MCF 10A (cell line): Measurements from ENCODE around the gene SPEF2. TPM values are rescaled to one million over a fixed set of nuclear protein-coding genes. Genes with fewer than 3 reads are reported as not detected.

ENCODE experiments used
- BruUV-seq: library from RNA; stranded (reverse); fragments of 400-500 nt; replicated peaks from 2 replicates; lab custom pipeline; 2021; lab: Mats Ljungman, UMichigan
- CTCF ChIA-PET: fragments of 300-600 bp; sonication (Branson Sonifier 250); formaldehyde crosslinking; extraction: SDS; loops from one replicate; lab custom pipeline; 2021; ENCODE audit warnings: antibody characterized with exemption, inconsistent platforms; lab: Yijun Ruan, JAX
- POLR2A ChIA-PET: fragments of 300-600, 350-650 bp; sonication (Branson Sonifier 250); formaldehyde crosslinking; extraction: SDS; loops from one replicate; lab custom pipeline; 2020; ENCODE audit warnings: antibody characterized with exemption, inconsistent platforms; lab: Yijun Ruan, JAX
- DNase-seq: peaks from one replicate; pipeline ENCODE4 v3.0.0-alpha.2; 2018; ENCODE audit not compliant: unreplicated experiment
- H3K27ac Mint-ChIP-seq: one replicate; pipeline ENCODE4 v1.8.0; 2022; ENCODE audit warnings: mild to moderate bottlenecking, low read depth, mixed read lengths; ENCODE audit not compliant: unreplicated experiment
- H3K27me3 Mint-ChIP-seq: one replicate; pipeline ENCODE4 v1.8.0; 2022; ENCODE audit warnings: mixed read lengths; ENCODE audit not compliant: insufficient read depth, unreplicated experiment
- H3K36me3 Mint-ChIP-seq: one replicate; pipeline ENCODE4 v1.8.0; 2022; ENCODE audit warnings: mild to moderate bottlenecking, moderate library complexity, mixed read lengths; ENCODE audit not compliant: insufficient read depth, unreplicated experiment
- H3K4me1 Mint-ChIP-seq: one replicate; pipeline ENCODE4 v1.8.0; 2022; ENCODE audit warnings: mixed read lengths; ENCODE audit not compliant: insufficient read depth, unreplicated experiment
- H3K4me3 Mint-ChIP-seq: one replicate; pipeline ENCODE4 v1.8.0; 2022; ENCODE audit warnings: mild to moderate bottlenecking, moderate library complexity, mixed read lengths; ENCODE audit not compliant: unreplicated experiment
- H3K9me3 Mint-ChIP-seq: one replicate; pipeline ENCODE4 v1.8.0; 2022; ENCODE audit warnings: mixed read lengths; ENCODE audit not compliant: unreplicated experiment
- intact Hi-C: fragments of 100-400 bp; cut with micrococcal nuclease; formaldehyde crosslinking; loops from 2 replicates; pipeline ENCODE4 v1.14.1; 2022
- total RNA-seq: library from RNA; stranded (reverse); gene quantifications from 2 replicates; pipeline ENCODE4 v1.2.3, GENCODE V29; 2022
- TF ChIP-seq, protein P1 (sequence below): fragments of 200-600 bp; IDR thresholded peaks from one replicate; pipeline ENCODE4 v1.8.0; 2022; ENCODE audit warnings: antibody characterized with exemption, mild to moderate bottlenecking; ENCODE audit not compliant: unreplicated experiment

The SPEF2 gene
- total RNA-seq, 1 experiment from 2014 or later = 5.3 TPM

DNA sequence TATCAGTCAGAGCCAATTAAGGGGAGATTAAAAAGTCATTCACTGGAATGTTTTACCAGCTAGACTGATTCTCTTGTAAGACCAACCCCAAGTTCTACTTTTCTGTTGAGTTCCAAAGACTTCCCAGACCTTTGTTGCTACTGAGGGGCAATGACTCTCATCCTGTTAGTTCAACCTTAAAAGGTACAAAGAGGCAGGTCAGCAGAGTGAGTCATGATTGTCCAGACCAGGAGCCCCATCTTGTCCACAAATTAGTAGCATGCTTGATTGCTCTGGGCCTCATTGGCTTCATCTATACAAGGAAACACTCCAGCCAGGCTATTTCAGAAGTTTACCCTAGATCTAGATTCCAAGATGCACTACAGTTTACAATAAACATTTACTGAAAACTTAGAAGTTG, 159.1 kb downstream of the SPEF2 start:
- POLR2A ChIA-PET = interaction anchor here (1.3 to 1.4 kb wide), 2 partner anchors 148 to 150 kb away, joined by 4 to 5 read pairs; no protein-coding TSS in a partner anchor
- TF ChIP-seq, protein P1, sequence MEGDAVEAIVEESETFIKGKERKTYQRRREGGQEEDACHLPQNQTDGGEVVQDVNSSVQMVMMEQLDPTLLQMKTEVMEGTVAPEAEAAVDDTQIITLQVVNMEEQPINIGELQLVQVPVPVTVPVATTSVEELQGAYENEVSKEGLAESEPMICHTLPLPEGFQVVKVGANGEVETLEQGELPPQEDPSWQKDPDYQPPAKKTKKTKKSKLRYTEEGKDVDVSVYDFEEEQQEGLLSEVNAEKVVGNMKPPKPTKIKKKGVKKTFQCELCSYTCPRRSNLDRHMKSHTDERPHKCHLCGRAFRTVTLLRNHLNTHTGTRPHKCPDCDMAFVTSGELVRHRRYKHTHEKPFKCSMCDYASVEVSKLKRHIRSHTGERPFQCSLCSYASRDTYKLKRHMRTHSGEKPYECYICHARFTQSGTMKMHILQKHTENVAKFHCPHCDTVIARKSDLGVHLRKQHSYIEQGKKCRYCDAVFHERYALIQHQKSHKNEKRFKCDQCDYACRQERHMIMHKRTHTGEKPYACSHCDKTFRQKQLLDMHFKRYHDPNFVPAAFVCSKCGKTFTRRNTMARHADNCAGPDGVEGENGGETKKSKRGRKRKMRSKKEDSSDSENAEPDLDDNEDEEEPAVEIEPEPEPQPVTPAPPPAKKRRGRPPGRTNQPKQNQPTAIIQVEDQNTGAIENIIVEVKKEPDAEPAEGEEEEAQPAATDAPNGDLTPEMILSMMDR = no peak
- Mint-ChIP-seq H3K36me3 (no peaks in the 10 kb centered on the region), H3K9me3 (no peaks in the 10 kb centered on the region), H3K27ac (no peak overlapping the region), H3K27me3 (no peaks in the 10 kb centered on the region), H3K4me3 (no peak overlapping the region), H3K4me1 (peaks cover 35% of the 10 kb centered on the region)
- intact Hi-C loops = loop anchor here (1.0 to 10.0 kb wide), 4 partner anchors 126 to 549 kb away; partner anchors contain the start of gene SPEF2
- no peak for DNase-seq
- no TSS peak for BruUV-seq
- CTCF ChIA-PET = interaction anchor here (0.7 to 7.4 kb wide), 16 partner anchors 11 to 773 kb away, joined by 3 to 160 read pairs (median 4); no protein-coding TSS in a partner anchor

DNA sequence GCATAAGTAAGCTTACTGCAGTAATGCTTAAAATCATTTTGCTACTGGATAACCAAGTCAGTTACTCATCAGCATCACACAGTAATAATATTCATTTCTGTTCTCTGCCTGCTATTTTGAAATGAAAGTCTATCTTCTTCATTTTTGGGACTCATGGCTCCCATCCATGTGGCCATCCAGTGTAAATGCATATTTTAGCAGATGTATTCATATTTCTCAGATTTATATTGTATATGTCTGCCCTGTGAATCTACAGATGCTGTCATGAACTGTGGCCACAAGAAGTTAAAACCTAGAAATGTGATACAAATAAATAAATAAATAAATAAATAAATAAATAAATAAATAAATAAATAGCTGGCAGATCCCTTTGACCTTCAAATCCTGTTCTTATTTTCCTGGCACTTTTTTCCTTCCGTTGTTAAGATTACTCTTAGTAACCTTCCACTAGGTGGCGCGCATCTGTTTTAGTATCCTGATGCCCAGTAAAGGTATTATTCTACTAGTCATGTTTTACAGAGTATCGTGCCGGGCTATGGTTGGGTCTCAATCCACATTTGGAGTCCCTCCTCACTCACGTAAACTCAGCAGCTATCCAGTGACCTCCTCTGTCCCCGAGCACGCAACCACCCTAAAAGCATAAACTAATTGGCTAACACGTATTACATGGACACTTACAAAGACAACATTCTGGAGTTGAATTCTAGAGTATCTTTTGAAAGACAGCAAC, 159.9 kb downstream of the SPEF2 start:
- ChIA-PET CTCF (interaction anchor here (0.5 to 7.4 kb wide), 32 partner anchors 12 to 774 kb away, joined by 3 to 160 read pairs (median 4); partner anchors contain the start of gene CAPSL), POLR2A (interaction anchor here (1.3 kb wide), 1 partner anchor 149 kb away, joined by 5 read pairs; no protein-coding TSS in a partner anchor)
- intact Hi-C loops = loop anchor here (1.0 to 10.0 kb wide), 4 partner anchors 127 to 550 kb away; partner anchors contain the start of gene SPEF2
- Mint-ChIP-seq H3K27ac (no peak overlapping the region), H3K4me1 (peaks cover 34% of the 10 kb centered on the region), H3K36me3 (no peaks in the 10 kb centered on the region), H3K9me3 (no peaks in the 10 kb centered on the region), H3K4me3 (no peak overlapping the region), H3K27me3 (no peaks in the 10 kb centered on the region)
- BruUV-seq = no TSS peak
- peak; percentile 87 for DNase-seq
- TF ChIP-seq, protein P1 = peak; percentile 47

DNA sequence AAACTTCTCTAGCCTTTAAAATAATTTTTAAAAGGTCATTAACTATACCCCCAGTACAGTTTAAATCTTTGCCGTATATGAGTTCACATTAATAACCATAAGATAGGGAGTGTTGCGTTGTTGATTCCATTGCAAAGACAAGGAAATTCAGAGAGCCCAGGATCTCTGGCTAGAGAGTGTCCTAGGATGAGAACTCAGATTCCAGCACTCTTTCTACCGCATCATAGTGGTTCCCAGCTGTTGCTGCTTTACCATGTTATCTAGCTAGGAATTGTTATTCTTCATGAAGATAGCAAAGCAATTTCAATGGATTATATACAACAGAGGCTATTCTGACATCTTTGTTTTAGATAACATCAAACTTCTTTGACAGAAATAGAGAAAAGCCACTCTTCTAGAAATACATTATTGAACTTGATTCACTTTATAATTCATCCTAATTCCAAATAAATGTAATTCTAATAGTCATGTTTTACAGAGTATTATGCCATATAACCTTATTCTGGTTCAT, 160.7 kb downstream of the SPEF2 start:
- H3K4me1 Mint-ChIP-seq = peaks cover 33% of the 10 kb centered on the region
- no peak overlapping the region for H3K4me3 Mint-ChIP-seq
- ChIA-PET CTCF (interaction anchor here (0.5 to 7.4 kb wide), 25 partner anchors 11 to 1193 kb away, joined by 3 to 160 read pairs (median 4); partner anchors contain the start of gene CAPSL), POLR2A (no interaction called here)
- no peaks in the 10 kb centered on the region for H3K9me3 Mint-ChIP-seq
- BruUV-seq = no TSS peak
- TF ChIP-seq, protein P1 = no peak
- intact Hi-C loops = loop anchor here (5.0 to 10.0 kb wide), 2 partner anchors 164 to 551 kb away; partner anchors contain the start of gene SPEF2
- H3K27ac Mint-ChIP-seq = no peak overlapping the region
- no peaks in the 10 kb centered on the region for H3K36me3 Mint-ChIP-seq
- DNase-seq = no peak
- H3K27me3 Mint-ChIP-seq = no peaks in the 10 kb centered on the region

DNA sequence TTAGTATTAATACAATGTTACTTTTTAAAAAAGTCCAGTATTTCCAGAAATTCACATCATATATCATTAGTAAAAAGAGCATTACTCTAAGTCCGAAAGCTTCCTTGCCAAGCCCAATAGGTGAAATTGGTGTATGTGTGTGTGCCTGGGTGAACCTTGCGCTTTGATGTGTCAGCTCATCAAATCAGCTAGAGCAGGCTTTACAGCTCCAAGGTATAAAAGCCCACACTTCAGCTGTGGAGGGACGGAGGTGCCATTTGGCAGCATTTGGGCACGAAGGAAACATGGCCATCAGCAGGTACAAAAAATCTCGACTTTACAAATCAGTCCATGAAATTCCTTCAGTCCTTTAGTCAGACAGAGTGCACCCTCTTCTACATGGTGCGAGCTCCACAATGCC, 162.6 kb downstream of the SPEF2 start:
- no peaks in the 10 kb centered on the region for H3K9me3 Mint-ChIP-seq
- ChIA-PET CTCF (interaction anchor here (1.1 to 7.4 kb wide), 4 partner anchors 129 to 343 kb away, joined by 3 to 160 read pairs (median 4); no protein-coding TSS in a partner anchor), POLR2A (no interaction called here)
- H3K27ac Mint-ChIP-seq = no peak overlapping the region
- DNase-seq = no peak
- no peaks in the 10 kb centered on the region for H3K36me3 Mint-ChIP-seq
- TF ChIP-seq, protein P1 = no peak
- BruUV-seq = no TSS peak
- H3K4me3 Mint-ChIP-seq = no peak overlapping the region
- intact Hi-C loops = no loop called here
- H3K4me1 Mint-ChIP-seq = peaks cover 24% of the 10 kb centered on the region
- H3K27me3 Mint-ChIP-seq = no peaks in the 10 kb centered on the region
